ENCODE results near the gene SURF4. TPM values are rescaled to one million over a fixed set of nuclear protein-coding genes. Genes with fewer than 3 reads are reported as not detected.

Gene SURF4
- polyA plus RNA-seq (ENCODE audit: insufficient read length in 3 of 3), result 100 to 1,000 TPM; 161 to 181 (median 175) TPM
- long read RNA-seq, donor 1, transcript SURF4-202 (6 exons, 2,984 nt), result major isoform, 42 of 42 reads
- long read RNA-seq, donor 1, partial matches to known transcripts, result 0 of 42 reads
- long read RNA-seq, donor 1, other reads (novel, unspliced or antisense), result 0 of 42 reads
- long read RNA-seq, donor 2, transcript SURF4-202 (6 exons, 2,984 nt), result major isoform, 48 of 48 reads
- long read RNA-seq, donor 2, partial matches to known transcripts, result 0 of 48 reads
- long read RNA-seq, donor 2, other reads (novel, unspliced or antisense), result 0 of 48 reads
- long read RNA-seq, donor 3, transcript SURF4-202 (6 exons, 2,984 nt), result major isoform, 81 of 92 reads
- long read RNA-seq, donor 3, partial matches to known transcripts, result 11 of 92 reads
- long read RNA-seq, donor 3, other reads (novel, unspliced or antisense), result 0 of 92 reads
- long read RNA-seq, donor 4, transcript SURF4-202 (6 exons, 2,984 nt), result major isoform, 44 of 45 reads
- long read RNA-seq, donor 4, partial matches to known transcripts, result 0 of 45 reads
- long read RNA-seq, donor 4, other reads (novel, unspliced or antisense), result 0 of 45 reads
- long read RNA-seq, donor 5, result 0 reads
- long read RNA-seq, donor 6, transcript SURF4-202 (6 exons, 2,984 nt), result major isoform, 56 of 58 reads
- long read RNA-seq, donor 6, partial matches to known transcripts, result 0 of 58 reads
- long read RNA-seq, donor 6, other reads (novel, unspliced or antisense), result 0 of 58 reads
- long read RNA-seq, donor 7, transcript SURF4-202 (6 exons, 2,984 nt), result major isoform, 36 of 43 reads
- long read RNA-seq, donor 7, partial matches to known transcripts, result 6 of 43 reads
- long read RNA-seq, donor 7, other reads (novel, unspliced or antisense), result 0 of 43 reads
- long read RNA-seq, donor 8, transcript SURF4-202 (6 exons, 2,984 nt), result major isoform, 82 of 91 reads
- long read RNA-seq, donor 8, partial matches to known transcripts, result 5 of 91 reads
- long read RNA-seq, donor 8, other reads (novel, unspliced or antisense), result 0 of 91 reads
- long read RNA-seq, donor 9, transcript SURF4-202 (6 exons, 2,984 nt), result major isoform, 42 of 52 reads
- long read RNA-seq, donor 9, partial matches to known transcripts, result 10 of 52 reads
- long read RNA-seq, donor 9, other reads (novel, unspliced or antisense), result 0 of 52 reads
- long read RNA-seq, donor 10, transcript SURF4-202 (6 exons, 2,984 nt), result major isoform, 48 of 55 reads
- long read RNA-seq, donor 10, partial matches to known transcripts, result 7 of 55 reads
- long read RNA-seq, donor 10, other reads (novel, unspliced or antisense), result 0 of 55 reads
- long read RNA-seq, donor 11, transcript SURF4-202 (6 exons, 2,984 nt), result major isoform, 40 of 47 reads
- long read RNA-seq, donor 11, partial matches to known transcripts, result 6 of 47 reads
- long read RNA-seq, donor 11, other reads (novel, unspliced or antisense), result 0 of 47 reads
- long read RNA-seq, donor 12, transcript SURF4-202 (6 exons, 2,984 nt), result major isoform, 19 of 20 reads
- long read RNA-seq, donor 12, partial matches to known transcripts, result 0 of 20 reads
- long read RNA-seq, donor 12, other reads (novel, unspliced or antisense), result 0 of 20 reads
- long read RNA-seq, donor 13, result 0 reads
- long read RNA-seq, donor 14, transcript SURF4-202 (6 exons, 2,984 nt), result major isoform, 64 of 64 reads
- long read RNA-seq, donor 14, partial matches to known transcripts, result 0 of 64 reads
- long read RNA-seq, donor 14, other reads (novel, unspliced or antisense), result 0 of 64 reads
- long read RNA-seq, donor 15, transcript SURF4-202 (6 exons, 2,984 nt), result major isoform, 27 of 27 reads
- long read RNA-seq, donor 15, partial matches to known transcripts, result 0 of 27 reads
- long read RNA-seq, donor 15, other reads (novel, unspliced or antisense), result 0 of 27 reads
- long read RNA-seq, donor 16, transcript SURF4-202 (6 exons, 2,984 nt), result major isoform, 123 of 194 reads
- long read RNA-seq, donor 16, partial matches to known transcripts, result 41 of 194 reads
- long read RNA-seq, donor 16, other reads (novel, unspliced or antisense), result 30 of 194 reads

DNA sequence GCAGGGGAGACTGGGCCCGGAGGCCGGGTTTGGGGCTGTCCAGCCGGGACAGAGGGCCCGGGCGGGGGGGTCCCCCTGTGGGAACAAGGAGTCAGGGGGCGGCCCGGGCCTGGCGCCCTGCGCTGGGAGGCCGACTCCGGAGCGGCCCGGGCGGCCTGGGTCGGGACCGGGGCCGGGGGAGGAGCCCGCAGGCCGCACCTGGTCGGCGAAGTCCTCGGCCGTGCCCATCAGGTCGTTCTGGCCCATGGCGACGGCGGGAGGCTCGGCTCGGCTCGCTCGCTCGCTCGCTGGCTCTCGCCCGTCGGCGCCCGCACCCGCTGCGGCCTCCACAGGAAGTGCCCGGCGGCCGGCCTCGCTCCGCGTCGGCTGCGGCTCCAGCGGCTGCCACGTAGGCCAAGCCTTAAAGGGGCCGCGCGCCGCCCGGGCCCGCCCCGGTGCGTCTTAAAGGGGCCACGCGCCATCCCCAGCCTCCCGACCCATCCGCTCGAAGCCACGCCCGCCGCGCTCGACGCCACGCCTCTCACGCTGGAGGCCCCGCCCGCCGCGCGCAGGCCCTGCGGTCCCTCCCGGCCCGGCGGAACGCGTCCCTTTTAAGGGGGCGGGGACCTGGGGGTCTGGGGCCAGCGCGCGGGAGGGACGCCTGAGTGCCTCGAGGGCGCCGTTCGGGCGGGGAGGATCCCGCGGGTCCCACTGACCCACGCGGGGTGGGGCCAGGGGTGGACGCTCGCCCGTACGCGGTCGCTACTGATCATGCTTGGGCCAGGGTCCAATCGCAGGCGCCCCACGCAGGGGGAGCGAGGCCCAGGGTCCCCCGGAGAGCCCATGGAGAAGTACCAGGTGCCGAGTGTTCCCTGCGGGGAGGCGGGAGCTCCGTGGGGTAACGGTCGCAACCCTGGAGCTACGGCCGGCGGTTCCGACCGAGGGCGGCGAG is at the start of gene SURF4, which contains the start of gene STKLD1:
Gene SURF4 (minus strand): TSS at position 337 of the 931 bp plus-strand sequence. CDS start 91 bp downstream, at position 246.
Gene STKLD1 (plus strand): TSS at position 643 of the 931 bp plus-strand sequence. CDS start 108 bp downstream, at position 751.
- DNase-seq (ENCODE audit: extremely low read depth in 1 of 11, low read depth in 9 of 11, low spot score in 4 of 11), result peak; percentile 81 to 96 (median 94)

DNA sequence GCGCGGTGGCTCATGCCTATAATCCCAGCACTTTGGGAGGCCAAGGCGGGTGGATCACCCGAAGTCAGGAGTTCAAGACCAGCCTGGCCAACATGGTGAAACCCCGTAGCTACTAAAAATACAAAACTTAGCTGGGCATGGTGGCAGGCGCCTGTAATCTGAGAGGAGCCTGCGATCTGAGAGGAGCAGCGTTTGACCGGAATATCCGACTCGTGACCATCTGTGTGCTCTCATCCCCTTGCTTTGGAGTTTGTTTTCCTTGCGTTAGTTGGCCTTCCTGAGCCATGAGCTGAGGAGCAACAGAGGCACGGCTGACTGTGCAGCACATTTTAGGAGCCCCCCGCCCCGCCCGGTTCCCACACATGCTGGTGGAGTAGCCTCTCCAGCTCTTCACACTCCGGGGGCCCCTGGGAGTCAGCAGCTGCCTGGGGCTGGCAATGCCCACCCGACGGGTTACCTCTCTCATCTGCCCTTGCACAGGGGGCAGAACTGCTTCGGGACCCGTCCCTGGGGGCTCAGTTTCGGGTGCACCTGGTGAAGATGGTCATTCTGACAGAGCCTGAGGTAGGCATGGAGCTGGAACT is 49.3 kb upstream of the SURF4 start:
- no peak for DNase-seq (ENCODE audit: extremely low read depth in 1 of 11, low read depth in 9 of 11, low spot score in 4 of 11)

DNA sequence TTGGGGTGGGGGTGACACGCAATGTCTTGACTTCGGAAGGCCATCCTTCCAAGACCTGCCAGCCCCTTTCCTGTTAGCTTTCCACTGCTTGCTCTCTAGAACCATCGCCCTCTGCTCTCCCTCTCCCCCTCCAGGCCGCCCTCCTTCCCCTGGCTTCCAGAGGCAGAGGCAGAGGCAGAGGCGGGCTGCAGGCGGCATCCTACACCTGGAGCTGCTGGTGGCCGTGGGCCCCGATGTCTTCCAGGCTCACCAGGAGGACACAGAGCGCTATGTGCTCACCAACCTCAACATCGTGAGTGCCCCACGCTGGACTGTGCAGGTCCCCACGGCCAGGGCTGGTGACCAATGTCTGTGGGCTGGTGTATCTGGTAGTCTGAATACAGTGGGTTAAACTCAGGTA is 48.3 kb upstream of the SURF4 start:
- no peak for DNase-seq (ENCODE audit: extremely low read depth in 1 of 11, low read depth in 9 of 11, low spot score in 4 of 11)

DNA sequence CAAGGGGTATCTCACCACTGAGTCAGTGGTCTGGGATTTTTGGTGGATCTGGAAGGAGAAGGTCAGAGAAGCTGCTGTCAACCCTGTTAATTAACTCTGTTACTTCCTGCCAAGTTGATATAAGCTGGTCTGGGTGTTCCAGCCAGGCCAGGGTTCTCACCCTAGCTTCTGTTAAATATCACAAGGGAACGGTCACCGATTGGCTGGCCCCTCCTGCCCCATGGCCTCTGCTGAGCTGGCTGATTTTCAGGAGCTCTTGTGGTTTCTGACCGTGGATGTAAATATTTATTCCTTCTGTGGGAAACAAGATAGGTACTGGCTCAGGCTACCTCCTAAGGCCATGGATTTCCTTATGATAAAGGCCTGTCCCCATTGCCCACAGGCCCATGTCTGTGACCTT is 47.4 kb upstream of the SURF4 start:
- DNase-seq (ENCODE audit: extremely low read depth in 1 of 11, low read depth in 9 of 11, low spot score in 4 of 11), result no peak

DNA sequence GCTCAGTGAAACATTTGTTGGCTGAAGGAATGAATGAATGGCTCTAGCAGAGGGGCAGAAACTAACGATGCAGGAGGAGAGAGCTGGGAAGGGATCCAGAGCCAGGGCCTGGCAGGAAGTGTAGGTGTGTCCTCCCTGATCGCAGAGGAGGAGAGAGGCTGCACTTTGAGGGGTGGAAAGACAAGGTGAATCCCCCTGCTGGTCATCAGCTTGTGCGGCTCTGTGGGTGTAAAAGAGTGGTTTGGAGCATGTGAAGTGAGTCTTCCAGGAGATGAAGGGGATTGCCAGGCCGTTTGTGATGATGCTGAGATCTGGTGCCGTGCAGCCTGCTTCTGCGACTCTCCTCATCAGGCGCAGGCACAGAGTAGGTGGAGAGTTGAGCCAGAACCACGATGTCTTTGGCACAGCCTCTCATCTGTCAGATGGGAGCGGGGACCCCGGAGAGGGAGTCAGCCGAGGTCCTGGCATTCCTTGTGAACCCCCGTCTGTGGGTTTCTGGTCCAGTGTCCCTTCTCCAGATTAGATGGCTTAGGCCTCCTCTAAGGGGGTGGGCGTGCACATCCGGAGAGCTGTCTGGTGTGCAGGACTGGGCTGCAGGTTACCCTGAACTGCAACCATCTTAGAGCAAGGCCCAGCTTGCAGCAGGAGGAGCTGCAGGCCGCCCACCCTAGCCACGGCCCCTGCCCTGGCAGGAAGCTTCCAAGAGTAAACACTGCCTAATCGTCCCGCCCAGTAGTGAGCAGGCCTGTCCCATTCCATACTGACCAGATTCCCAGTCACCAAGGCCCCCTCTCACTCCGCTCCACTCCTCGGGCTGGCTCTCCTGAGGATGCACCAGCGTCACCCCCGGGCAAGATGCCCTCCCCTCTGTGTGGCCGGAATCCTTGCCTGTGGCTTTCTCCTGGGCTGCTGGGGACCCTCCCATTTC is 46.0 kb upstream of the SURF4 start, which contains the start of gene ADAMTS13:
Gene ADAMTS13 (plus strand): TSS at position 753 of the 928 bp plus-strand sequence. CDS start 77 bp downstream, at position 830.
- no peak for DNase-seq (ENCODE audit: extremely low read depth in 1 of 11, low read depth in 9 of 11, low spot score in 4 of 11)

DNA sequence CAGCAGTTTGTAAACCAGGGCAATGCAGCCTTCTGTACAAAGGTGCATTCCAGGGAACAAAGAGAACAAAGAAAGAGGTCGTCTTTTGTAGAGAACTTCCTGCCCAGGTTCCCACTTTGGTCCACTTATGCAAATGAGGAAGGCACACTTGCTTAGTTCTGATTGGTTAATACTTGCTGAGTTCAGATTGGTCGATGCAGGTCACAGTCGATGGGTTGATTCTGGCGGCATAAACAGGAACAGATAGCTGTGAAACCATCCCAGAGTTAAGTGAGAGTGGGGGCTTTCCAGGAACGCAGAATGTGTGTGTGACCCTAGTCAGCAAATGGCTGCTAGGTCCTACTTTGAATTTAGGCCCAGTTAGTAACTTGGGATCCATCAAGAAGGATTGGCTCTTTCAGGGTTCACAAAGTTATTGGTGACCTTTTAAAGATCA is 44.5 kb upstream of the SURF4 start:
- no peak for DNase-seq (ENCODE audit: extremely low read depth in 1 of 11, low read depth in 9 of 11, low spot score in 4 of 11)

DNA sequence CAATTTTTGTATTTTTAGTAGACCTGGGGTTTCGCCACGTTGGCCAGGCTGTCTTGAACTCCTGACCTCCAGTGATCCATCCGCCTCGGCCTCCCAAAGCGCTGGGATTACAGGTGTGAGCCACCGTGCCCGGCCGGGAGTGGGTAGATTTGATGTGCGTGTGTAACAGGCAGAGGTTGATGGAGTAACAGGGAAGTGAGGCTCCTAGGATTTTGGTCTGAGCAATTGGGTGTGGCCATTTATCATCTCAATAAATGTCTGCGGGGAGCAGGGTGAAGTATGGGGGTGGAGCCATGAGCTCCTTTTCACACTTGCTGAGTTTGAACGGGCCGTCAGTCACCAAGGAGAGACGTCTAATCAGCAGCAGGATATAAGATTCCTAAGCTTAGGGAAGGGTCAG is 43.1 kb upstream of the SURF4 start:
- no peak for DNase-seq (ENCODE audit: extremely low read depth in 1 of 11, low read depth in 9 of 11, low spot score in 4 of 11)

DNA sequence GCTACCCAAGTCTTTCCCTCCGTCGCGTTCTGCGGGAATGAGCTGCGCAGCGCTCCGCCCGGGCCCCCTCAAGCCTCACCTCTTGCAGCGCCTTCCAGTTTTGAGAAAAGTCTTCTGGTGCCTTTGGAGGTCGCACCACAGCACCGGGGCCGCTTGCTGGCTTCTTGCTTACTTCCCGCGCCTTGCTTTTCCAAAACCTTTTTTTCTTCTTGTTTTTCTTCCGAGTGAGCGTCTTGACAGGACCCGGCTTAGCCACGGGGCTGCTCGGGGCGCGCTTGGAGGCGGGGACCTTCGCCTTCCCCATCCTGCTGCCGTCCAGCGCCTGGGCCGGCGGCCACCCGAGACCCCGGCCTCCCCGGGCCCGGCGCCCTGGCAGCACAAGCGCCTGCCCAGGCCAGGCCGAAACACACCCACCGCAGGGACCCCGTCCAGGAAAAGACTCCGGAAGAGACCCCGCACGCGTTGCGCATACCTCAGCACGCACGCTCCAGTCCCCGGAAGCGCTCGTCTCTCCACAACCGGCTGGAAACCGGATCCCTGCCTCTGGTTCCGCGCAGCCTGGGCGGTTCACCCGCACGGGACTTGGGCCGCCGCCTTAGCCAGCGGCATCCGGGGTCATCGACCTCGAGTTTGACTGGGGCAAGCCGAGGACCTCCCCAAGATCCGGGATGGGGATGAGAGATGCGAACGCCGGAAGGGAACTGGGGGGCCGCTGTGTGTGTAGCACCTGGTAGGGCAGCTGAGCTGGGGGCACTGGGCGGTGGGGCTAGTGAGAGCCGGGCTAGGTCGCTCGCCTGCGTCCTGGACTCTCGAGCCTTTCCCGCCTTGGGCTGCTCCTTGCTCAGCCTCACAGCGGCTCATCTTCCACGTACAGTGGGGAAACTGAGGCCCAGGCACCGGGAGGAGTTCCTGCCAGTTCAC is 41.9 kb upstream of the SURF4 start, which contains the start of gene REXO4:
Gene REXO4 (minus strand): TSS at position 470 of the 921 bp plus-strand sequence. CDS start 166 bp downstream, at position 304.
- DNase-seq (ENCODE audit: extremely low read depth in 1 of 11, low read depth in 9 of 11, low spot score in 4 of 11), result peak; percentile 66 to 85 (median 81)

DNA sequence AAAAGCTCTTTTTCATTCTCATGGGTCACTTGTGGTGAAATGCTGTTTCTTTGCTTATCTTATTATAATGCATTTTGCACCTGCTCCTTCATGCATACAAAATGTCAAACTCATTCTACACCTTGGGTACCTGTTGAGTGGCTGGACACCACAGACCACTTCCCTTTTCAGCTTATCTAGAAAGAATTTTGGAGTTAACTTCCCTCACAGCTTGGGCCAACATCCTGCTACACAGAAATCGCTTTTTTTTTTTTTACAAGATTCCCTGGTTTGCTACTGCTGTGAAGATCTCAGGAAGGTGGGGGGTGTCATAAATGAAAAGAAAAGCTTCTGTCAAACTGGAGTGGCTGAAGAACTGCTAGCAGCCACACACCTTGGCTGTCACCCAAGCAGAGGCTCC is 39.3 kb upstream of the SURF4 start:
- DNase-seq (ENCODE audit: extremely low read depth in 1 of 11, low read depth in 9 of 11, low spot score in 4 of 11), result no peak

DNA sequence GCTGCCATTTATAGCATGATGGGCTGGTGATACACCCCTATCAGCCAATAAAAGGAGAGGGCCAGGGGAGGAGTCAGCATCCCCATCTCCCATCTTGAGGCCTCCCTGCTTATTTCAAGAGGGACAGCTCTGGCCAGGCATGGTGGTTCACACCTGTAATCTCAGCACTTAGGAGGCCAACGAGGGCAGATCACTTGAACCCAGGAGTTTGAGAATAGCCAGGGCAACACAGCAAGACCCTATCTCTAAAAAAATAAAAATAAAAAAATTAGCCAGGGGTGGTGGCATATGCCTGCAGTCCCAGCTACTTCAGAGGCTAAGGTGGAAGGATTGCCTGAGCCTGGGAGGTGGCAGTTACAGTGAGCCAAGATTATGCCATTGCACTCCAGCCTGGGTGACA is 32.2 kb upstream of the SURF4 start:
- no peak for DNase-seq (ENCODE audit: extremely low read depth in 1 of 11, low read depth in 9 of 11, low spot score in 4 of 11)

DNA sequence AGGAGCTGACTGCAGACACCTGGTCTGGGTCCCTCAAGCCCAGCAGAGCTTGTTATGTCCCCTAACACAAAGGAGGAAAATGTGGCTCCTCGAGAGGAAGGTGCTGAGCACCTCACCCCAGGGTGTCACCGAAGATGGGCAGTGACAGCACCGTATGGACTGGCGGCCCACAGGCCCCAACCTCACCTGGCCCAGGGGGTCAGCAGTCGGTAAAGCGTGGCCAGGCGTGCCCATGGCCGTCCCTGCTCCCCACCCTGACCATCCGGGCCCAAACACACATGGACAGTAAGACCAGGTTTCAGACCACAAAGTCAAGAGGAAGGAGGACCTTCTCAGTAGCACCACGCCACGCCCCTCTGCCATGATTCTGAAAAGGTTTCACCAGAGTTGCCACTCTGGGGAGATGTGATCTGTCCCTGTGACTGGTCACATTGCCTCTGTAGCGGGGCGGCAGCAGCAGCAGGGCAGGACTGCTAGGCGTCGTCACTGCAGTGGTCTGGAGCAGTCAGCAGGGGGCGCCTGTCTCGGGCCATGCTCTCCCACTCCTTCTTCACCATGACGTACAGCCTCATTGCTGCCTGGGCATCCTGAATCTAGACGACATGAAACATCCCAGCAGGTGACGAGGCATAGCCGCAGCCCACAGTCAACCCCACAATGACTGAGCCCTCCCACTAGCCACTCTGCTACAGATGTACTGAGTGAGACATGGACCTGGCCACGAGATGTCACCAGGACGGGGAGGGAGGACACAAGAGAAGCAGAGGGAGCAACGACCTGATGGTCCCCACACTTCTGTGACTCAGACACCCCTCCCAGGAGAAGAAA is 30.8 kb upstream of the SURF4 start:
- DNase-seq (ENCODE audit: extremely low read depth in 1 of 11, low read depth in 9 of 11, low spot score in 4 of 11), result peak in 6 of 11 donors; percentile 33 to 63 (median 53)

DNA sequence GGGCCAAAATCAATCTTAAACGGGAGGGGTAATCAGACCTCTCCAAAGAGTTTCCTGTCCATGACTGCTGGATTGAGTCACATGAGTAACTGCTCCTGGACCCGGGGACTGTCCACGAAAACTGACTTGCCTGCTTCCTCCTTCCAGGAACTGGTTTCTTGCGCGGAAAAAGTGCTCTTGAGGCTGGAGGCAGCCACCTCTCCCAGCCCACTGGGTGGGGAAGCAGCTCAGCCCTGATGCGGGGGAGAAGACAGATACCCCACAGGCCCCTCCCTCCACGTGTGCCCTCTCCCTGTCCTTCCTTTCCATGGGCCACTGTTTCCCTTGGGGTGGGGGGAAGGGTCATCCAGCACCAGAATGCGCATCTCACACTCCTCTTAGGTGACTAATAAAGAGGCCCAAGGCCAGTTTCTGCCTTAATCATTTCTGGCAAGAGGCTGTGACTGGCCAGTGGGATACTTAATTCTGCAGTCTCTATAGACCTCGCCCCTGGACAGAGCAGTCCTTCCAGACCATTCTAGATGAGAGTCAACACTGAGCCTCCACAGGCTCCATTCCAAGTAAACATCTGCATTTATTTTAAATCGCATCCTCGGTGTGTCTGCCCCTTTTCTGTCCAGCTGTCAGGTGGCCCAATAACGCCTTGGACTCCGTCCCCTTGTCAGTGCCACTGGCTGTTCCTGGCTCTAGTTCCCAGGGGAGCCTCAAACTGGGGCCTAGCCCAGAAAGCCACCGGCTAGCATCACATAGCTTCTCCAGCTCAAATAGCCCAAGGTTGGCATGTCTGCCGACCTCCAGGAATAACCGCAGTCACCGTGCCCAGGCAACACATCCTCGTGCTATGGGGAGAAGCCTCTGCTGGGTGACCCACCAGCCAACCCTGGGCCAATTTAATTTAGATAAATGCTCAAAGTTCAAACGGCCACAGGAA is 29.9 kb upstream of the SURF4 start:
- DNase-seq (ENCODE audit: extremely low read depth in 1 of 11, low read depth in 9 of 11, low spot score in 4 of 11), result no peak
